ENCODE measurements around the gene EPHB1. TPM values are rescaled to one million over a fixed set of nuclear protein-coding genes. Genes with fewer than 3 reads are reported as not detected.
"Not testable (repeated sequence)": the region's sequence is repeated elsewhere in the genome, so short reads cannot be mapped to it uniquely, and the experiment has no call there.

The EPHB1 gene
- total RNA-seq, 1 experiment from 2014 or later: 0.86 TPM

GRCh38 chr3:135005616-135006015 lies 210.6 kb downstream of the EPHB1 start:
- H3K9me3 ChIP-seq (ENCODE audit: control insufficient read depth in 1 of 2, insufficient read depth in 1 of 2, low read depth in 1 of 2, low read length in 2 of 2); H4K20me1 ChIP-seq (ENCODE audit: insufficient read depth); H3K9ac ChIP-seq (ENCODE audit: low read length); ATAC-seq; H3K4me3 ChIP-seq (replicated peaks in 1 of 2; ENCODE audit: low read depth in 1 of 2, low read length in 2 of 2); CTCF ChIA-PET; H2AFZ ChIP-seq (ENCODE audit: low read depth, low read length, poor library complexity, severe bottlenecking); H3K4me1 ChIP-seq (ENCODE audit: control insufficient read depth in 1 of 2, insufficient read depth in 2 of 2, low read length in 2 of 2); H3K27ac ChIP-seq (ENCODE audit: low read depth, low read length); intact Hi-C loops (cut with micrococcal nuclease); H3K36me3 ChIP-seq (ENCODE audit: control insufficient read depth in 1 of 2, insufficient read depth in 2 of 2, low read length in 2 of 2); RAD21 ChIA-PET (ENCODE audit: low non-redundant PET in 1 of 2, low total read pairs in 2 of 2, uncharacterized antibody in 2 of 2, unreplicated experiment in 2 of 2); H3K4me2 ChIP-seq (ENCODE audit: low read length); POLR2A ChIA-PET; BruUV-seq (replicated peaks); H3K79me2 ChIP-seq (ENCODE audit: insufficient read depth, low read length); H3K9me2 ChIP-seq (ENCODE audit: insufficient read depth); DNase-seq (ENCODE audit: low read depth, low spot score): not testable (repeated sequence)
- peaks cover 12% of the 10 kb centered on the region for H3K27me3 ChIP-seq (ENCODE audit: insufficient read depth, low read length)

- Histone ChIP-seq H3K4me3 (replicated peaks in 1 of 2; ENCODE audit: low read depth in 1 of 2, low read length in 2 of 2) (no peak overlapping the region), H3K9me2 (ENCODE audit: insufficient read depth) (no peaks in the 10 kb centered on the region), H3K9me3 (ENCODE audit: control insufficient read depth in 1 of 2, insufficient read depth in 1 of 2, low read depth in 1 of 2, low read length in 2 of 2) (no peaks in the 10 kb centered on the region), H3K9ac (ENCODE audit: low read length) (no peak overlapping the region), H4K20me1 (ENCODE audit: insufficient read depth) (no peaks in the 10 kb centered on the region), H3K4me2 (ENCODE audit: low read length) (no peak overlapping the region), H3K27ac (ENCODE audit: low read depth, low read length) (no peak overlapping the region), H2AFZ (ENCODE audit: low read depth, low read length, poor library complexity, severe bottlenecking) (no peak overlapping the region), H3K79me2 (ENCODE audit: insufficient read depth, low read length) (no peaks in the 10 kb centered on the region), H3K36me3 (ENCODE audit: control insufficient read depth in 1 of 2, insufficient read depth in 2 of 2, low read length in 2 of 2) (no peaks in the 10 kb centered on the region), H3K27me3 (ENCODE audit: insufficient read depth, low read length) (no peaks in the 10 kb centered on the region; the same call in 1 of the 2 replicates), H3K4me1 (ENCODE audit: control insufficient read depth in 1 of 2, insufficient read depth in 2 of 2, low read length in 2 of 2) (no peaks in the 10 kb centered on the region)
- RAD21 ChIA-PET (ENCODE audit: low non-redundant PET in 1 of 2, low total read pairs in 2 of 2, uncharacterized antibody in 2 of 2, unreplicated experiment in 2 of 2): no interaction called here
- BruUV-seq (replicated peaks): no TSS peak
- ATAC-seq (no peak), DNase-seq (ENCODE audit: low read depth, low spot score) (no peak)
- CTCF ChIA-PET: no interaction called here
- POLR2A ChIA-PET: no interaction called here
- intact Hi-C loops (cut with micrococcal nuclease): no loop called here
- TF ChIP-seq EZH2phosphoT487 (IDR thresholded peaks at IDR 0.05; ENCODE audit: borderline replicate concordance) (no peak), ATF3 (IDR thresholded peaks at IDR 0.05) (no peak), SIN3A (IDR thresholded peaks at IDR 0.05; ENCODE audit: low read depth) (no peak), SRF (IDR thresholded peaks at IDR 0.05; ENCODE audit: low read depth) (no peak), RAD21 (IDR thresholded peaks at IDR 0.05; ENCODE audit: low read depth) (no peak), CEBPB (IDR thresholded peaks at IDR 0.05; ENCODE audit: low read depth) (no peak), ZBTB33 (IDR thresholded peaks at IDR 0.05; ENCODE audit: extremely low read depth, insufficient replicate concordance, low read length) (no peak), TCF7L2 (IDR thresholded peaks at IDR 0.05; ENCODE audit: borderline replicate concordance, extremely low read depth, insufficient read depth, insufficient read length) (no peak), YY1 (IDR thresholded peaks at IDR 0.05; ENCODE audit: extremely low read depth, insufficient replicate concordance, low read depth, low read length) (no peak), CTCF (IDR thresholded peaks at IDR 0.05 in 2 of 3, conservative IDR thresholded peaks at IDR 0.05 in 1 of 3; ENCODE audit: borderline replicate concordance in 1 of 3, insufficient read depth in 1 of 3, low read depth in 2 of 3, low read length in 2 of 3) (no peak), REST (IDR thresholded peaks at IDR 0.05; ENCODE audit: low read depth) (no peak), ZFX (IDR thresholded peaks at IDR 0.05) (no peak), EZH2 (IDR thresholded peaks at IDR 0.05) (no peak)
These were observed 212.5 kb downstream of the EPHB1 start for GRCh38 chr3:135007607-135008006.

Measured in HCT116 (cell line).